Smooth muscle cell (in vitro differentiated cells): Measurements from ENCODE around the gene TF. TPM values are rescaled to one million over a fixed set of nuclear protein-coding genes. Genes with fewer than 3 reads are reported as not detected.
A peak's percentile ranks its signal among the peaks of the same experiment; 100 is the strongest.

Source experiments
- DNase-seq: peaks from one replicate; lab custom pipeline; 2025; ENCODE audit not compliant: unreplicated experiment; lab: John Stamatoyannopoulos, UW
- H2AFZ ChIP-seq: fragments of 200-600 bp; sonication (generic); 2 replicates; pipeline ENCODE4 v1.6.0; 2016; ENCODE audit warnings: antibody characterized with exemption, low read depth, mild to moderate bottlenecking
- H3F3A ChIP-seq: fragments of 200-600 bp; sonication (generic); 2 replicates; pipeline ENCODE4 v1.6.0; 2017; ENCODE audit warnings: antibody characterized with exemption, low read depth
- H3K27ac ChIP-seq: fragments of 200-600 bp; sonication (generic); 2 replicates; pipeline ENCODE4 v1.5.1; 2016; ENCODE audit warnings: low read depth, mild to moderate bottlenecking
- H3K27me3 ChIP-seq: fragments of 200-600 bp; sonication (generic); 2 replicates; pipeline ENCODE4 v1.6.1; 2016; ENCODE audit warnings: low read depth, mild to moderate bottlenecking
- H3K36me3 ChIP-seq: fragments of 200-600 bp; sonication (generic); 2 replicates; pipeline ENCODE4 v1.5.1; 2016; ENCODE audit warnings: low read depth
- H3K4me1 ChIP-seq: fragments of 200-600 bp; sonication (generic); 2 replicates; pipeline ENCODE4 v1.5.1; 2016; ENCODE audit warnings: low read depth
- H3K4me2 ChIP-seq: fragments of 200-600 bp; sonication (generic); 2 replicates; pipeline ENCODE4 v1.6.0; 2016; ENCODE audit warnings: mild to moderate bottlenecking
- H3K4me3 ChIP-seq: fragments of 200-600 bp; sonication (generic); 2 replicates; pipeline ENCODE4 v1.5.1; 2016; ENCODE audit warnings: mild to moderate bottlenecking
- H3K79me2 ChIP-seq: fragments of 200-600 bp; sonication (generic); 2 replicates; pipeline ENCODE4 v1.6.0; 2016; ENCODE audit warnings: low read depth, mild to moderate bottlenecking
- H3K9ac ChIP-seq: fragments of 200-600 bp; sonication (generic); 2 replicates; pipeline ENCODE4 v1.6.0; 2016; ENCODE audit warnings: low read depth
- H3K9me3 ChIP-seq: fragments of 200-600 bp; sonication (generic); replicated peaks from 2 replicates; pipeline ENCODE4 v1.5.1; 2016; ENCODE audit warnings: low read depth
- H4K20me1 ChIP-seq: fragments of 200-600 bp; sonication (generic); 2 replicates; pipeline ENCODE4 v1.6.0; 2016; ENCODE audit warnings: low read depth
- WGBS: methylation state at CpG from one replicate; pipeline ENCODE4 v1.1.7; 2016; ENCODE audit warnings: low lambda C conversion rate; 5-methylcytosine and 5-hydroxymethylcytosine counted together
- polyA plus RNA-seq: library from polyadenylated mRNA; unstranded; fragments of >200 nt; fragmentation: Nextera tagmentation; extraction: Ambion mirVana; gene quantifications from 2 replicates; pipeline ENCODE4 v1.2.1, GENCODE V29; 2016
- total RNA-seq: library from RNA; depleted of rRNA; stranded (reverse); fragments of >200 nt; gene quantifications from 2 replicates; pipeline ENCODE4 v1.2.3, GENCODE V29; 2014
- TF ChIP-seq, protein P1 (sequence below): fragments of 200-600 bp; sonication (generic); IDR thresholded peaks from 2 replicates; pipeline ENCODE4 v1.5.1; 2017; ENCODE audit warnings: borderline replicate concordance, mild to moderate bottlenecking, antibody characterized with exemption; ENCODE audit not compliant: insufficient read depth, poor library complexity, severe bottlenecking

TF gene
- total and polyA plus RNA-seq, 2 experiments from 2014 or later = 1.0 to 1.6 TPM

DNA sequence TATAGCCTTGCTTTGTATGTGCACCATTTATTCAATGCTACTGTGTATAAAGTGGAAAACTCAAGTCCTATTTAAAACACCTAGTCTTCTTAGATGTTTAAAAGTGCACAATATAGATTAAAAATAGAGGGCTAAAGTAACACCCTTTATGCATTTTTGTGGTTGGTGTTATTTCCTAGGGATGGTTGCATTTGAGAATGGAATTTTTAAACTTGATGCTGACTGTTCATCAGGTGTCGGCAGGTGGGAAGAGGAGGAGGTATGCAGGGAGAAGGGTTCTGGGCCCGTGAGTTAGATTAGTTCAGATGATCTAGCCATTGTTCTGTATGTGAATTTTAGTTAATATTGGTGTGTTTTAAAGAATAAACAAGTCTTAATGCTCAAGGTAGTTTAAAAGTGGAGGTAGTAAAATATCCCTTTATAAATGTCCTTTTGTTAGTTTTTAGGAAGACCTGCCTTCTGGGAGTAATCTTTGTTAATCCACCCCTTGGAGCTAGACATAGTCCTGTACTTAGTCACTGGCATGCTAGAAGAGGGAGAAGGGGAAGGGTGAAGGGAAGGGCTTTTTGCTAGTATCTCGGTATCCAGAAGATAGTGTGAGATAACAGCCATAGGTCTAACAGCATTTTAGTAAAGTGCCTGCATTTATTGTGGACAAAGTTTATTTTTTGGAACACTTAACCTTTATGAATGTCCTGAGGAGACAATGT, 51.4 kb downstream of the TF start:
- H3K4me2 ChIP-seq = no peak overlapping the region
- no peak overlapping the region for H3K9ac ChIP-seq
- no peak overlapping the region for H3K4me3 ChIP-seq
- no peak for DNase-seq
- no peaks in the 10 kb centered on the region for H4K20me1 ChIP-seq
- H3K36me3 ChIP-seq = no peaks in the 10 kb centered on the region
- 62% methylated on average over 3 of the region's 3 CpGs for WGBS
- no peaks in the 10 kb centered on the region for H3F3A ChIP-seq
- no peaks in the 10 kb centered on the region for H3K9me3 ChIP-seq
- no peak overlapping the region for H3K27ac ChIP-seq
- TF ChIP-seq, protein P1, sequence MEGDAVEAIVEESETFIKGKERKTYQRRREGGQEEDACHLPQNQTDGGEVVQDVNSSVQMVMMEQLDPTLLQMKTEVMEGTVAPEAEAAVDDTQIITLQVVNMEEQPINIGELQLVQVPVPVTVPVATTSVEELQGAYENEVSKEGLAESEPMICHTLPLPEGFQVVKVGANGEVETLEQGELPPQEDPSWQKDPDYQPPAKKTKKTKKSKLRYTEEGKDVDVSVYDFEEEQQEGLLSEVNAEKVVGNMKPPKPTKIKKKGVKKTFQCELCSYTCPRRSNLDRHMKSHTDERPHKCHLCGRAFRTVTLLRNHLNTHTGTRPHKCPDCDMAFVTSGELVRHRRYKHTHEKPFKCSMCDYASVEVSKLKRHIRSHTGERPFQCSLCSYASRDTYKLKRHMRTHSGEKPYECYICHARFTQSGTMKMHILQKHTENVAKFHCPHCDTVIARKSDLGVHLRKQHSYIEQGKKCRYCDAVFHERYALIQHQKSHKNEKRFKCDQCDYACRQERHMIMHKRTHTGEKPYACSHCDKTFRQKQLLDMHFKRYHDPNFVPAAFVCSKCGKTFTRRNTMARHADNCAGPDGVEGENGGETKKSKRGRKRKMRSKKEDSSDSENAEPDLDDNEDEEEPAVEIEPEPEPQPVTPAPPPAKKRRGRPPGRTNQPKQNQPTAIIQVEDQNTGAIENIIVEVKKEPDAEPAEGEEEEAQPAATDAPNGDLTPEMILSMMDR = no peak
- no peaks in the 10 kb centered on the region for H3K79me2 ChIP-seq
- H3K27me3 ChIP-seq = peaks cover 5% of the 10 kb centered on the region
- H3K4me1 ChIP-seq = no peaks in the 10 kb centered on the region
- H2AFZ ChIP-seq = no peak overlapping the region

DNA sequence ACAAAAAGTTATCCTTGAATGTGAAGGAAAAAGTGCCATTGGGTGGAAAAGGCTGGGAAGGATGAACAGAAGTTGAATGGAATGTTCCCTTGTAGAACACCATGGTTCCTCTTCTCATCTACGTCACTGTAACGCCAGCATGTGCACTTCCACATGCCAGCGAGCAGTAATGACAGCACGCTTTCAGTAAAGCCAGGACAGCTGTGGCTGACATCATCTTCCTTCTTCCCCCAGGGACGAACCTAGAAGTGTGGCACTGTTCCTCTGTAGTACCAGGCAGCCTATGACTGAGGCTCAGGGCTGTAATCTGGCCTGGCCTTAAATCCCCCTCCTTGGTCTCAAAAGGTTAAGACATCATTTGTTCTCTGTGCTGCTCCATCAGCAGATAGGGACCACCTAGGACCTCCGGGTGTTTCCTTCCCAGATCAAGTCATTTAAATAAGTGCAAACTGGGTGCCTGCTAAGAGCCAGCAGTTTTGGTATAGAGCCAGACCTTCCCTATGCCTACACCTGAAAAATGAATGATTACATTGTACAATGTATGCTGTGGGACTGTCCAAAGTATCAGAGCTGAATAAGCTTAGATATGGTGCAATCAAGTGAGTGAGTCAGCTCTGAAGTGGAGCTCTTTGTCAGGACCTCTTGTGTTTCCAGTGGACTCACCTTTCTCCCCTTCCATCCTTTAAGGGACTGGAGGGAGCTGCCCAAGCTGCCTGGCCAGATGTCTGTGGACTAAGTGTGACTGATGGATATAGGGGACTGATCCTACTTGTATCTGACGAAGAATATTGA, 53.8 kb downstream of the TF start:
- DNase-seq = no peak
- 64% methylated on average over 7 of the region's 7 CpGs for WGBS
- no peaks in the 10 kb centered on the region for H3K9me3 ChIP-seq
- no peaks in the 10 kb centered on the region for H4K20me1 ChIP-seq
- no peaks in the 10 kb centered on the region for H3K79me2 ChIP-seq
- peaks cover 5% of the 10 kb centered on the region for H3K27me3 ChIP-seq
- no peaks in the 10 kb centered on the region for H3F3A ChIP-seq
- TF ChIP-seq, protein P1 = no peak
- no peak overlapping the region for H2AFZ ChIP-seq
- no peaks in the 10 kb centered on the region for H3K36me3 ChIP-seq
- H3K4me2 ChIP-seq = no peak overlapping the region
- H3K27ac ChIP-seq = no peak overlapping the region
- H3K4me1 ChIP-seq = no peaks in the 10 kb centered on the region
- H3K9ac ChIP-seq = no peak overlapping the region
- no peak overlapping the region for H3K4me3 ChIP-seq

DNA sequence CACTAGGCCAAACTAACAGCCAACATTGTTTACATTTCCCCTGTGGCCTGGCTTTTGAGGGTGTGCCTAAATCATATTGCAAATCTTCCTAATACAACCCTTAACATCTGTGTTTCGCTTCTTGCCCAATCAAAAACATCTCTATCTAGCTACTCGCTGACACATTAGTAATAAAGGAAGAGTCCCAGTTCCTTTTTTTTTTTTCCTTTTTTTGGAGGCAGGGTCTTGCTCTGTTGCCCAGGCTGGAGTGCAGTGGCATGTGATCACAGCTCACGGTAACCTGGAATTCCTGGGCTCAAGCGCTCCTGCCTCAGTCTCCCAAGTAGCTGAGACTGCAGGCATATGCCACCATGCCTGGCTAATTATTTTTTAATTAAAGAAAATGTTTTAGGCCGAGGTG, 57.3 kb downstream of the TF start:
- Histone ChIP-seq H3K79me2 (peaks cover 23% of the 10 kb centered on the region), H3K4me1 (peaks cover 9% of the 10 kb centered on the region), H3K27me3 (peaks cover 5% of the 10 kb centered on the region), H3K4me3 (no peak overlapping the region), H3K4me2 (no peak overlapping the region), H2AFZ (no peak overlapping the region), H3K9ac (no peak overlapping the region), H3K9me3 (no peaks in the 10 kb centered on the region), H3K36me3 (no peaks in the 10 kb centered on the region), H3K27ac (no peak overlapping the region), H4K20me1 (no peaks in the 10 kb centered on the region), H3F3A (no peaks in the 10 kb centered on the region)
- TF ChIP-seq, protein P1 = no peak
- WGBS = 91% methylated on average over 5 of the region's 5 CpGs
- no peak for DNase-seq

DNA sequence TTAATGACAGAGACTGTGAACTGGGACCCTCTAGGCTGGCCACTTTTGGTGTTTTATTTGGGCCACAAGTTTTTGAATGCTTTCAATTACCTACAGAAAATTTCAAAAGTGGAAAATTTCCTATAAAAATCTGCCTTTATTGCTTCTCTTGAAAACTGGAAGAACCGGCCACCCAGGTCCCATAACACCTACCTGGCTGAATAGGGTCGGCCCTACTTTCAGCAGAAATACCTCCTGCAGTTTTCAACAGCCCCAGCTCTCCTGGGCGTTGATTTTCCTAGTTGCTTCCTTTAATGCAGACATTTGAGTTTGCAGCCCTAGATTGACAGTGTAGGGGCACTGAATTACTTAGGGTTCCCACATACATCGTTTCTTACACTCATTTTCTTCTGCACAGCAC, 58.7 kb downstream of the TF start:
- DNase-seq = no peak
- Histone ChIP-seq H3K36me3 (no peaks in the 10 kb centered on the region), H2AFZ (peak overlapping the region; percentile 86), H3K79me2 (peaks cover 24% of the 10 kb centered on the region), H3K9ac (no peak overlapping the region), H3F3A (no peaks in the 10 kb centered on the region), H3K4me2 (peak overlapping the region; percentile 94), H3K27me3 (peaks cover 5% of the 10 kb centered on the region), H3K4me3 (peak overlapping the region; percentile 81), H3K9me3 (no peaks in the 10 kb centered on the region), H4K20me1 (no peaks in the 10 kb centered on the region), H3K4me1 (peaks cover 9% of the 10 kb centered on the region), H3K27ac (no peak overlapping the region)
- TF ChIP-seq, protein P1 = no peak
- WGBS = 75% methylated on average over 4 of the region's 4 CpGs
